Stimulated activated naive CD8-positive, alpha-beta T cell treated with anti-CD3 and anti-CD28 coated beads, Interleukin-15, amount 100 ng/mL, for 72 hours (primary cell): ENCODE measurements around the gene PROSER2.

ENCODE experiments used
- ATAC-seq: fragments of 150-1000 bp; cut with Tn5 transposase; 2 replicates; pipeline ENCODE4 v1.10.0; 2021; ENCODE audit warnings: mild to moderate bottlenecking, moderate library complexity
- DNase-seq, 2 donors: peaks; one replicate each; pipeline ENCODE4 v3.0.0; 2021 to 2022
- H3K27ac Mint-ChIP-seq, 2 donors: one replicate each; pipeline ENCODE4 v1.8.0; 2022; ENCODE audit warnings: mild to moderate bottlenecking in 2 of 2, mixed read lengths in 2 of 2, moderate library complexity in 2 of 2
- H3K27me3 Mint-ChIP-seq: one replicate; pipeline ENCODE4 v1.8.0; 2022; ENCODE audit warnings: mixed read lengths
- H3K4me1 Mint-ChIP-seq: one replicate; pipeline ENCODE4 v1.8.0; 2022; ENCODE audit warnings: mild to moderate bottlenecking, mixed read lengths
- H3K4me3 Mint-ChIP-seq, 2 donors: one replicate each; pipeline ENCODE4 v1.8.0; 2022; ENCODE audit warnings: mild to moderate bottlenecking in 2 of 2, mixed read lengths in 2 of 2, moderate library complexity in 1 of 2
- H3K9me3 Mint-ChIP-seq, 2 donors: one replicate each; pipeline ENCODE4 v1.8.0; 2022; ENCODE audit warnings: mixed read lengths in 2 of 2

Gene PROSER2

DNA sequence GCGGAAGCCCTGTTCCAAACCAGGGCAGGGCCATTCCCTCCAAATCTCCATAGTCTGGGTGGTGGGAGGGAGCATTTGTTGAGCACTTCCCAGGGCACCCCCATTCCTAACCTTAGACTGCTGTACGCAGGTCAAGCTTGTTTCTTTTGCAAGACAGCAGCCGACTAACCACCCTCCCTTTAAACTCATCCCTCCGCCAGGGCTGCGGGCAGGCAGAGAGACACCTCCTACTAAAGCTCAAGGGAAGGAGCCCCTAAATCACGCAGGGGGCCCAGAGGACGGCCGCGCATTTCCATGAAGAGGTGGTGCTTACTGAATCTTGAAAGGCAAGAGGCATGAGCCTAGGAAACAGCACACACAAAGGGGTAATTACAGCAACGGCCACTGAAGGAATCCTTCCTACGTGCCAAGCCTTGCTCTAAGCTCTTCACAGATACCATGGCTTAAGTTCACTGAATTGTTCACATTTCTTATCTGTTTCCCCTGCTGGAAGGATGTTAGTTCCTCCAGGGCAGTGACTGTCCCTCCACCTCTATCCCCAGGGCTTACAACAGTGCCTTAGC is 90.0 kb downstream of the PROSER2 start:
- no peaks in the 10 kb centered on the region for H3K9me3 Mint-ChIP-seq
- no peak overlapping the region for H3K27ac Mint-ChIP-seq
- ATAC-seq (no peak), DNase-seq (no peak)
- no peaks in the 10 kb centered on the region for H3K27me3 Mint-ChIP-seq
- no peaks in the 10 kb centered on the region for H3K4me1 Mint-ChIP-seq
- no peak overlapping the region for H3K4me3 Mint-ChIP-seq

DNA sequence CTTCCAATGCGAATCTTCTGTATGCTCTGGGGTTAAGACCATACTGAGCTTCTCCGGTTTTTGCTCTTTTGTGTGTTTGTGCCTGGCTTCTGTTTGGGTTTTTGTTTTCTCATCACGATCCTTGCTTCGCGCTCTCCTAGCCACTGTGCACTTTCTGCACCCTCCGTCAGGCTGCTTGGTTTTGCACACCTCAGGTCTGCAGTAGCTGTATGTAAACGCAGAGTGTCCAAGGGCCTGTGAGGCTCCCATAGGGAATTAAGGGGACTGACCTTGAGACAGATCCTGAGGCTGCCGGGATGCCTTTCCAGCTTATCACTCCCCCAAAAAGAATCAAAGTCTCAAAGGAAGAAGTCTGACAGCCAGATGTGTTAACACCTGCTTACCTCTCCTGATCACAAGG is 95.2 kb downstream of the PROSER2 start:
- no peaks in the 10 kb centered on the region for H3K9me3 Mint-ChIP-seq
- ATAC-seq (peak; percentile 28), DNase-seq (no peak)
- no peak overlapping the region for H3K4me3 Mint-ChIP-seq
- H3K4me1 Mint-ChIP-seq, result no peaks in the 10 kb centered on the region
- H3K27me3 Mint-ChIP-seq, result no peaks in the 10 kb centered on the region
- H3K27ac Mint-ChIP-seq, result peak overlapping the region in 1 of 2 donors; percentile 72

GRCh38 chr10:11919271-11919670 is 96.1 kb downstream of the PROSER2 start:
- Mint-ChIP-seq H3K4me1 (no peaks in the 10 kb centered on the region), H3K9me3 (no peaks in the 10 kb centered on the region), H3K27ac (no peak overlapping the region), H3K27me3 (no peaks in the 10 kb centered on the region), H3K4me3 (no peak overlapping the region)
- DNase-seq, result no peak
- ATAC-seq, result no peak
